ENCODE data around the gene RREB1.
A peak's percentile ranks its signal among the peaks of the same experiment; 100 is the strongest.

RREB1 gene

DNA sequence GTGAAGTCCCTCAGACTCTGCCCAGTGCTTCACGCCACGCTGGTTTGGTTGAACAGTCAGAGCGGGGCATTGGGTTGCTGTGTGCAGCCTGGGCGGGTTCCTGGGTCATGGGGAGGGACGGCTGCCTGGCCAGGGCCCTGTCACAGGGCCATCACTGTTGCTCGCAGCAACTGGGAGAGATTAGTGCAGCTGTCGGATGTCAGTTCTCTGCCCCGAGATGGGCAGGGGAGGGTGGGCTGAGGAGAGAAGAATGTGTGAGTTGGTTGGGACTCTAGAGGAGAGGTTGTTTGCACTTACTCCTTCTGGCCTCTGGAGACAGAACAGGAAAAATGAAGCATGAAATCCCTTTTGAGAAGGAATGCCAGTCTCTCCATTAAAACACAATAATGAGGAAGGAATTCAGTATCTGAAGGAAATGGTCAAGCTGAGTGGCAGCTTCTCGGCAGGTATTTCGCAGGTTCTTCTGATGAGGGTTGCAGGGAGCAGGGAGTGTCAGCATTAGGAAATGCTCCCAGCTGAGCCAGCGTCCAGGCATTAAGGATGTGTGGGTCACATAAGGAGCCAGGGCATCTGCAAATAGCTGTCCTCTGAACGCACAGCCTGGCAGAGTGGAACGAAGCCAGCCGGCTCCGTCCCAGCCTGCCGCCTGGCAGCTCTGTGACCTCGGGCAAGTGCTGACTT lies 109.3 kb downstream of the RREB1 start:
- DNase-seq (ENCODE audit: extremely low read depth in 1 of 2, low read depth in 1 of 2), result no peak

- no peak for DNase-seq (ENCODE audit: extremely low read depth in 1 of 2, low read depth in 1 of 2)
Observed at GRCh38 chr6:7218406-7218988, 110.7 kb downstream of the RREB1 start.

DNA sequence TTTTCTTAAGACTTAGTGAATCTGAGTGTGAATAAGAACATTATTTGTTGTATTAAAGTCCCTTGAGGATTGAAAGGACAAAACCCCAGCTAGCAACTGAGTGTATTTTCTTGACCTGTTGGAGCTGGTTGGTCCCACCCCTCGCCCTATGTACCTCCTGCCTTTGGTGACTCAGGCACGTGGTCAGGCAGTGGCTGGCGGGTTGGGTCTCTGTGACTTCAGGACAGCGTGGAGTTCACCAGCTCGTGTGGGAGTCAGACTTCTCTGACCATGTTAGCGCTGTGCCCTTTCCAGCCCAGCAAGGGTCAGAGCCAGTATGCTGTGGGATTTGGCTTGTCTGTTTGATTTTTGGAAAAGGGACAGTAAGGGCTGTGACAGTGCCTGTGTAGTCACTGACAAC lies 111.5 kb downstream of the RREB1 start:
- DNase-seq (ENCODE audit: extremely low read depth in 1 of 2, low read depth in 1 of 2), result no peak

- no peak for DNase-seq (ENCODE audit: extremely low read depth in 1 of 2, low read depth in 1 of 2)
Observed at GRCh38 chr6:7222197-7222596, 114.4 kb downstream of the RREB1 start.

GRCh38 chr6:7224731-7225130 lies 117.0 kb downstream of the RREB1 start:
- no peak for DNase-seq (ENCODE audit: extremely low read depth in 1 of 2, low read depth in 1 of 2)

GRCh38 chr6:7228662-7229375 lies 121.1 kb downstream of the RREB1 start:
- DNase-seq (ENCODE audit: extremely low read depth in 1 of 2, low read depth in 1 of 2), result no peak

- no peak for DNase-seq (ENCODE audit: extremely low read depth in 1 of 2, low read depth in 1 of 2)
Observed at GRCh38 chr6:7229376-7230326, 121.9 kb downstream of the RREB1 start.

- no peak for DNase-seq (ENCODE audit: extremely low read depth in 1 of 2, low read depth in 1 of 2)
Observed at GRCh38 chr6:7230327-7230691, 122.5 kb downstream of the RREB1 start.

- no peak for DNase-seq (ENCODE audit: extremely low read depth in 1 of 2, low read depth in 1 of 2)
Observed at GRCh38 chr6:7230956-7231713, 123.4 kb downstream of the RREB1 start.

- no peak for DNase-seq (ENCODE audit: extremely low read depth in 1 of 2, low read depth in 1 of 2)
Observed at GRCh38 chr6:7232351-7232750, 124.6 kb downstream of the RREB1 start.

DNA sequence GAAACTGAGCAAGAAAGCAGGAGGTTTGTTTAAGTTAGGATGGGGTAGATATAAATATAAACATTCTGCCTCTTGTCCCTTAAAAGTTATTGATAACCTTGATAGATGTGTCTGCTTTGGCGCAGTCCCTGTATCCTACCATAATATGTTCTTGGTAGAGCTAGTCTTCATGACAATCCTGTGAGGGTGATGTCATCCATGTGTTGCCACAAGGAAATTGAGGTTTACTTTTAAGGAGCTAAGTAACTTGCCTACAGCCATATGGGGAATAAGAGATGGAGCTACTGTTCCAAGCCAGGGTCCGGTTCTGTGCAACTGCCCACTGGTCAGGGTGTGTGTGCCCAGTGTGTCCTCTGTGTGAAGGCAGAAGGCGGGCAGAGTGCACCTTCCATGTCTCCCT lies 126.8 kb downstream of the RREB1 start:
- no peak for DNase-seq (ENCODE audit: extremely low read depth in 1 of 2, low read depth in 1 of 2)

DNA sequence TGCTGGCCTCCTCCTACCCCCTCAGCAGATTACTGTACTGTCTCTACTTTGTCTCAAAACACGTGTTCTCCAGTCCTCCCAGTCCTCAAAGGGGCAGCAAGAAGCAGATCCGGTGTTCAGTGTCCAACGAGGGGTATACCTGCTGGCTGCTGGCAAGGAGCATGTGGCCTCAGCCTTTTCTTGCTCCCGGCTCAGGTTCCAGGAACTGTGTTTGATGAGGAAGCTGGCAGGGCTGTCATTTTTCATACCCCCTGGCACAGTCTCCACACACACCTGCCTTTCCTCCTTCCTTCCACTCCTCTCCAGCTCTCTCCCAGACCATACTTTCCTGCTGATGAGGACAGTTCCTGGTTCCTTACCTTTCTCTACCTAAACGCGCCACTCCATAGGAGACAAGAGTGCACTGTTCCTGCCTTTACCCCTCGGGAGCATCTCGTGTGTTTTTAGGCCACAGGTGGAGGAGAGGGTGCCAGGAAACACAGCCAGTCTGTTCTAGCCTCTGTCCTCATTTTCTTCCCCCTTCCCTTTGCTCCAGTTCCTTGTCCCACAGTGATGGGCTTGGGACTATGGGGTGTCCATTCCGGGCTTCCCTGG lies 128.0 kb downstream of the RREB1 start:
- DNase-seq (ENCODE audit: extremely low read depth in 1 of 2, low read depth in 1 of 2), result no peak

DNA sequence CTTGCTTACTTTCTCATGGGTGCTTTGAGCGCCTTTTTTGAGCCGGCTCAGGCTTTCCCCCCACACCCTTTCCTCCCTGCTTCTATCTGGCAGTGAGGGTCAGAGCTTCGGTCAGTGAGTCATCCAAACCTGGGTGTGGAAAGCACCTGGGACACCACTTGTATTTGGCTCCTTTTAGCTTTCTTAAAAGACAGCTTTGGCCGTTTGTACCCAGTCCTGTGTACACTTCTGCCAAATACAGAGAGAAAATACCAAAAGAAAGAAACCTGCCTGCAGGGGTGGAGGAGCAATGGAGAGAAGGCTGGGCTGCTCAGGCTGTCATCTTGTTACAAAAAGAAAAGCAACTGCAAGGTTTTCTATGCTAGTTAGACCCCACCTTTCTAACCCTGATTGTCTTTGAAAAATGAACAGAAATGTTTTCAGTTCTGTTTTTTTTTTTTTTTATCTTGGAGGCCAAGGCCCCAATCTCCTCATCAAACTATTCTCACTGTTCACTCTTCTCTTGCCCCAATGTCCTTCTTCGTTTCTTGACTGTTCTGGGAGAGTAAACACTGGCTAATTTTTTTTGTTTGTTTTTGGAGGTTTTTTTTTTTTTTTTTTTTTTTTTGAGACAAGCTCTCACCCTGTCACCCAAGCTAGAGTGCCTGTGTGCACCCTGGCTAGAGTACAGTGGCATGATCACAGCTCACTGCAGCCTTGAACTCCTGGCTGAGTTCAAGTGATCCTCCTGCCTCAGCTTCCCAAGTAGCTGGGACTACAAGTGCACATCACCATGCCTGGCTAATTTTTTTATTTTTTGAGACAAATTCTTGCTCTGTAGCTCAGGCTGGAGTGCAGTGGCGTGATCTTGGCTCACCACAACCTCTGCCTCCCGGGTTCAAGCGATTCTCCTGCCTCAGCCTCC lies 128.8 kb downstream of the RREB1 start:
- DNase-seq (ENCODE audit: extremely low read depth in 1 of 2, low read depth in 1 of 2), result no peak

- no peak for DNase-seq (ENCODE audit: extremely low read depth in 1 of 2, low read depth in 1 of 2)
Observed at GRCh38 chr6:7237653-7238188, 130.0 kb downstream of the RREB1 start.

GRCh38 chr6:7238526-7238899 lies 130.8 kb downstream of the RREB1 start:
- DNase-seq (ENCODE audit: extremely low read depth in 1 of 2, low read depth in 1 of 2), result no peak

DNA sequence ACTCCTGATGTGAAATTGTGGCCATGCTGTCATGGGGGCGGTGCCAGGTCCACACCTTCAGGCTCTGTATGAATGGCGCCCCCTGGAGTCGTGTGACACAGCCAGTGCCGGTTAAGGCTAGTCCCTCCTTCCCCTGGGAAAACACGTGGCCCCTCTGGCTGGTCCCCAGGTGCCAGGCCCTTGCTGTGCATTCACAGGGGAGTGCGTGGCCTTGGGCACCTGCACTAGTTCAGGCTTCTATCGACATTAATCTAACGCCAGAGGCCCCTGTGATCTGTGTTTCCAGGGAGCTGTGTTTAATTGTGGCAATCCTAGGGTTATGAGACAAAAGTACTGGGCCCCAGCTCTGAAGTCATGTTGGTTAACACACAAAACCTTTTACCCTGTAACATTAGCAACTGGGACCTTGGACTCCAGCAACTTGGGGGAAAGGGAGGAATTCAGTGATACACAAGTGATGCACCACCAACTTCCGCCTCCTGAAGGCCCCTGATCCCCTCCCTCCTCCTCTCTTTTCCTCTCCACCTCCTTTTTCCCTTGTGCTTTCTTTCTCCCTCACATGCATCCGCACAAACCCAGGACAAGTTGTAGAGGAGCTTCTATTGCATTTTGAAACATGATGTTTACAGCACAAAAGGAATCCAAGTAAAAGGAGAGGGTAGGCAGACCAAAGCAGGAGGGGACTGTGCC lies 131.3 kb downstream of the RREB1 start:
- peak; percentile 48 to 49 for DNase-seq (ENCODE audit: extremely low read depth in 1 of 2, low read depth in 1 of 2)

DNA sequence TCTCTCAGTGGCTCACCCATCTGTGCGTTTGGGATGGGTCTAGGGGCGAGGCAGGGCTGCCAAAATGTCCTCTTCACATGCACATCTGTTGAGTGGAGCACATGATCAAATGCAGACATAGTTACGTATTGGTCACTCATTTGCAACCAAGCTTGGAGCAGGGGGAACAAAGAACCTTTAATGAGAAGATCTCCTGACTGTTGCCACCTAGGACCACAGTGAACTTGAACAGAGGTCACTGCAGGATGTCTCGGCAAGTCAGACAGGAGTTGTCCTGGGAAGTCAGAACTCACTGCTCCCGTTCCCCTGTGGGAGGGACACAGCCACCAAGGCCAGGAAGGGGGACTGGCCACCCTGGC lies 131.8 kb downstream of the RREB1 start:
- no peak for DNase-seq (ENCODE audit: extremely low read depth in 1 of 2, low read depth in 1 of 2)

GRCh38 chr6:7240351-7240750 lies 132.6 kb downstream of the RREB1 start:
- DNase-seq (ENCODE audit: extremely low read depth in 1 of 2, low read depth in 1 of 2), result no peak

Data from activated CD8-positive, alpha-beta memory T cell treated with anti-CD3 and anti-CD28 coated beads for 1 hour (primary cell).